ENCODE data around the gene AGXT2.

The AGXT2 gene

DNA sequence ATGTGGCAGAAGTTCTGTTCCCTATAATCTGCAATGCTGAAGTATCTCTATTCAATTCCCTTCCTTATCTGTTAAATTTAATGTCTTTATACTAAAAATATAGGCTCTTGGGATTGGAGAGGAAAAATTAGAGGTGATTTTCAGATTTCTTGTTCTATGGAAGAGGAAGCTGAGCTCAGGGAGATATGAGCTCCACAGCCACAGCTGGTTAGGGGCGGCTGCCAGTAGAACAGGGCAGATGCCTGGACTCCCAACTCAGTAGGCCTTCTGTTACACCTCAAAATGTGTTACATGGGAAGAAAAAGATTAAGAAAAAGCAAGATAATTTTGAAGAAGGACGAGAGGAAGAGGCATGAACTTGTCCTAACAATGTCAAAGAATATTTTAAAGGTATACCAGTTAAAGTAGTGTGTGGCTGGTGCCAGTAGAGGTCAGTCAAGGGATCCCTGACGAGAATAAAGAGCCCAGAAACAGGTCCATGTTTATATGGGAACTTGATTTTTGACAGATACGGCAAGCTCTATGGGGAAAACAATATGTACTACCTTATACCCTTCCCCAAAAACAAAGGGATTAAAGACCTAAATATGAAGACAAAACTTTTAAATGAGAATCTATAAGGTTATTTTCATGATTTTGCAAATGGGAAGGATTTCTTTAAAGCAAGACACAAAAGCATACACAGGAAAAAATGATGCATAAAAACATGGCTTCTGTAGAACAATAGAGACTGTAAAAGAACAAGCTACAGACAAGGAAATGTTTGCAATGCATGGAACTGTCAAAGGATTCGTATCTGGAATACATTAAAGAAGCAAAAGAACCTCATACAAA lies 89.7 kb downstream of the AGXT2 start:
- H3K9ac ChIP-seq (ENCODE audit: low read depth, low read length): no peak overlapping the region
- H3K27me3 ChIP-seq (ENCODE audit: insufficient read depth, low read length): no peaks in the 10 kb centered on the region
- H3K4me1 ChIP-seq (ENCODE audit: insufficient read depth, low read length): no peaks in the 10 kb centered on the region
- H3K27ac ChIP-seq (ENCODE audit: low read length): no peak overlapping the region
- H3K36me3 ChIP-seq (ENCODE audit: insufficient read depth, low read depth, low read length): peaks cover 24% of the 10 kb centered on the region
- H3K9me3 ChIP-seq (ENCODE audit: insufficient read depth, low read depth, low read length): no peaks in the 10 kb centered on the region
- no peak overlapping the region for H3K4me3 ChIP-seq (ENCODE audit: low read length)

DNA sequence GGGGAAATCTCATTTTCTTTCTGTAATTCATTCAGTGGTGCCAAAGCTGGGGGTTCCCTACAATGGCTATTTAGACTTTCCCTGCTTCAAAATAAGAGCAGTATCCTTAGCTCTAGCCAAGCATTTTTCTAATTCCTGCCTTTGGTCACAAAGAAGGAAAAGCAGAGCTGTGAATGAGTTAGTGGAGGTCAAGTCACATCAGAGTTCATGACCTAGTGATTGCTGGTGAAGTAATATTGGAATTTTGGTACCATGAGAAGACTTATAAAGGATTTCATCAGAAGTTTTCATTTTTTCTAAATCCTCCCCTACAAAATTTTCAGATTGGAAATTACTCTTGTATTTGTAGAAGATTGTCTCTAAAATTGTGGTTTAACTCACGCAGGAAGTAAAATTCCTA lies 90.4 kb downstream of the AGXT2 start:
- no peaks in the 10 kb centered on the region for H3K27me3 ChIP-seq (ENCODE audit: insufficient read depth, low read length)
- peaks cover 32% of the 10 kb centered on the region for H3K36me3 ChIP-seq (ENCODE audit: insufficient read depth, low read depth, low read length)
- no peaks in the 10 kb centered on the region for H3K9me3 ChIP-seq (ENCODE audit: insufficient read depth, low read depth, low read length)
- no peaks in the 10 kb centered on the region for H3K4me1 ChIP-seq (ENCODE audit: insufficient read depth, low read length)
- H3K27ac ChIP-seq (ENCODE audit: low read length): no peak overlapping the region
- H3K4me3 ChIP-seq (ENCODE audit: low read length): no peak overlapping the region
- H3K9ac ChIP-seq (ENCODE audit: low read depth, low read length): no peak overlapping the region

Data from iPS-20b (cell line).